GM12865 (cell line): ENCODE results near the gene SLC19A3.
"Not testable (repeated sequence)": the region's sequence is repeated elsewhere in the genome, so short reads cannot be mapped to it uniquely, and the experiment has no call there.

Source experiments
- DNase-seq: peaks from one replicate; pipeline ENCODE4 v3.0.0; 2010; ENCODE audit warnings: low read depth
- H3K4me3 ChIP-seq: 2 replicates; pipeline ENCODE4 v1.5.1; 2011; ENCODE audit warnings: mild to moderate bottlenecking, low read depth, low read length, control low read depth
- CTCF ChIP-seq: IDR thresholded peaks from 2 replicates; pipeline ENCODE4 v1.5.1; 2011; ENCODE audit warnings: low read length, control low read depth, low read depth, inconsistent platforms; ENCODE audit not compliant: insufficient read depth; ENCODE audit errors: missing control alignments

SLC19A3 gene

DNA sequence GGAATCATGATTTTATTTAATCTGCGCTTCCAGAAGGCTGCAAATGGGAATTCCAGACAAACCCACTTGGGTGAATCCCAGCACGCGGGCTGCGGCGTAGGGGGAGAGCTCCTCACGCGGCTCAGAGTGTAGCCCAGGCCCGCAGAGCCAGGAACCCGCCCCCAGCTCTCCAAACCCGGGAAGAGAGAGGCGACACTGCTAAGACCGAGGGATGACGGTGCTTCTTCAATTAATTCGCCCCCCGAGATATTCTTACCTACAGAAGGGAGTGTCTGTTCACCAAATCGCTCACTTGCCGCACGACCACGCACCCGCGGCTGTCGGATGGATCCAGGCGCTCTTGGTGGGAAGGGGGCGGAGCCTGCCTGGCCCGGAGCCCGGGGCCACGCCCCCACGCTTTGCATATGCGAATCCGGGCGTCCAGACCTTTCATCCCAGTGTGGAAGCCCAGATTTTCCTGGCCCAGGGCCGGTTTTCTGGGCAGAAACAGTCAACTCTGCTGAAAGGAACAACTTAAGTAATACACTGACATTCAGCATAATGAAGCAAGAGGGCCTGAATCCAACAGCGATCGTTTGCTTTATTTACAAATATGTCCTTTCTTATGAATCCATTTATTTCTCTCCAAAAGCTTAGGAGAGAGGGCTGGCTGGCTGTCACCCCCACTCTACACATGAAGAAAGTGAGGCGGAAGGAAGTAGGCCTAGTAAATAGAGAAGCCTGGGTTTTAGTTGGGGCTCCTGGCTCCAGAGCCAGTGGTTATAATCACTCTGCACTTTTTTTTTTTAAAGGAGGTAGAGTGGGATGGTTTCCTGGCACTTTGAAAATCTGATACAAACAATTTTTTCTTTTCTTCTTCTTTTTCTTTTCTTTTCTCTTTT lies at the start of gene SLC19A3:
Gene SLC19A3, minus strand, starts transcription at position 342 of the 881 bp plus-strand sequence. CDS start 15,710 bp downstream, outside the sequence.
- no peak for TF ChIP-seq CTCF
- DNase-seq = peak; percentile 4
- no peak within 1 kb of the TSS for H3K4me3 ChIP-seq

DNA sequence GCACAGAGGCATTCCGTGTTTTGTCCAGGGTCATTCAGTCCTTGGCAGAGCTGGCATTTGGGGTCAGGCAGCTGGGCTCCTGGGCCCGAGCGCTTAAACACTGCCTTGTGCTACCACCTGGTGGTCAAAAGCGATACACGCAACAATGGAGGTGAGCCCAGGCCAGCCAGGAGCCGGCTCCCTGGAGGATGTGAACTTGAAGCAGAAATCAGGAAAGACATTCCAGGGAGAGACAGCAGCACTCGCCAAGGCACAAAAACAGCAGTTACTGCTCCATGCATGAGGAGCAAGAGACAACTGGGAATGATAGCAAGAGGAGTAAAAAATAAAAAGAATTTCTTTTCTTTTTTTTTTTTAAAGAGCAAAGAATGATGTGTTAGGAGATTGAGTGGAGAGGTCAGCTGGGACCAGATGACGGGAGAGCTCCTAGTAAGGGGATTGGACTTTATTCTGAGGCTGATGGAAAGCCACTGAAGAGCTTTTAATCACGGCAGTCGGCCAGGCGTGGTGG lies 48.6 kb upstream of the SLC19A3 start:
- peak; percentile 72 for TF ChIP-seq CTCF
- peak; percentile 74 for DNase-seq
- no peak overlapping the region for H3K4me3 ChIP-seq

DNA sequence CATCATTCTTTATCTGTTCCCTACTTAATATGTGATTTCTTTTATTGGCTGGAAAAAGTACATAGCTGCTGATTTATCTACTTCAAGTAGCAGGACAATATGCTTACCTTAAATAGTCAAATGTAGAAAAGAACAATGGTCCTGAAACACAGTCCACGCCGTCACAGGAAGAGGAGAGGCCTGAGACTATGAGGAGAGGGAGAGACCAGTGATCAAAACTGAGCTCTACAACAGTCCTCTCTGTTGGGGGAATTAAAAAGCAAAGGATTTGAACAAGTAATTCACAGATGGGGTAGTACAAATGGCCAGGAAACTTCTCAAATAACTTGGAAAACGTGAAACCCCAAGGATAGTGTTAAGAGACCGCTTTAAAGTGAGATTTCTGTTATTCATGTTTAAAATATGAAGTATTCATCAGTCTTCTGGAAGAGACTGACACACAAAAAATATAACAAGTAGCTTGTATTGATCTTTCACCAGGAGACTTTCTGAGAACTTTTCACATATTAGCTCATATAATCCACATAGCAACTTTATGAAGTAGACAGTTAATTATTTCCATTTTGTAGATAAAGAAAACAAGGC lies 48.1 kb upstream of the SLC19A3 start:
- TF ChIP-seq CTCF = no peak
- DNase-seq = no peak
- no peak overlapping the region for H3K4me3 ChIP-seq

DNA sequence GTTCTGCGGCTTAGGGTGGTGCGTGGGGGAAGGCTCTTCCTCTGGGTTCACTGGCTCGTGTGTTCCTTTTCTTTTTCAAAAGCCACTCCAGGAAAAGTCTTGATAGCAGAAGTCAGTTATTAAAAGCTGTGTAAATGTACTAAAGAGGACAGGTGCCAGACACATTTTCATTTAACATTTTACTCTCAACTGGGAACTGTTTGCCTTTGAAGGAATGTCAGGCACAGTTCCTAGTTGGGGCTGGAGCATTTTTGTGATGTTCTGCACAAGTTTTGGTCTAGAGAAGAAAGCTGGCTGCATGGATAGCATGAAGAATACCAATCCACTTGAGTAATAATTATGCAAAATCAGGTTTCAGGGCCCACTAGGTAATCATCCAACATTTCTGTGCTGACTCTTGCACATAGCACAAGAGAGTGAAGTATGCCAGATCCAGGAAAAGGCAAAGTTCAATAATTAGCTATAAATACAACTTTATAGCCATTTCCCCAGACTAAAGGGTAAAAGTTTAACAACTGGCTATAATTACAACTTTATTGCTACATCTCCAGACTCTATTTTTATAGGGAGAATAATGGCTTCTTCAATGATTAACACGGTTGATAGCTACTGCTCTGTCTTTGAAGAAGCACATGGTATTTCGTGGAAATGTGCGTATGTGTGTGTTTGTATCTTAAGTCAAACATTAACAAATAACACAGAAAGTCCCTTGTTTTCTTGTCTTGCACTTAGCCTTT lies 44.1 kb upstream of the SLC19A3 start:
- no peak for DNase-seq
- TF ChIP-seq CTCF = no peak
- H3K4me3 ChIP-seq = no peak overlapping the region

DNA sequence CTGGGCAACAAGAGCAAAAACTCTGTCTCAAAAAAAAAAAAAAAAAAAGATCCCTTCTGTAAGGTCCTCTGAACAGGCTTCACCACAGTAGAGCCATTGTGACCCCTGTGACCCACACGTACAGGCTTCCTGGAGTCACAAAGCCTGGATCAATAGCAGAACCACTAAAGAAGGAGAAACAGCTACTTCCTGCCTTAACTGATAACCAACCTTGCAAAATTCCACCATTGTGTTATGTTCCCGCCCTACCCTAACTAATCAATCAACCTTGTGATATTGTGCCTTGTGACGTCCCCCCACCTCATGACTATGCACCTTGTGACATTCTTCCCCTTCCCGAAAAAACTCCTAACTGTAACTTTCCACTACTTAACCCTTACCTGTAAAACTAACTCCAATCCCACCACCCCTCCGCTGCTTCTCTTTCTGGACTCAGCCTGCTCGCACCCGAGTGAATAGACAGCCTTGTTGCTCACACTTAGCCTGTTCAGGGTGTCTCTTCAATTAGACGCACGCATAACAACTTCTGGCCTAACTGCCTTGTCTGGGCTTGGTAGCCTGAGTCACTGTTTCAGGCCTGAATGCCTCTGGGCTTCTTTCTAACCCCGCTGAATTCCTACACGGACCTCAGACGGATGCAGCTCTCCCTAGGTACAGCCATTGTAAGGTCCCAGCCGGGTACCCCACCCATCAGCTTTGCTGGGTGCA lies 41.7 kb upstream of the SLC19A3 start:
- H3K4me3 ChIP-seq = no peak overlapping the region
- no peak for DNase-seq
- TF ChIP-seq CTCF = no peak

DNA sequence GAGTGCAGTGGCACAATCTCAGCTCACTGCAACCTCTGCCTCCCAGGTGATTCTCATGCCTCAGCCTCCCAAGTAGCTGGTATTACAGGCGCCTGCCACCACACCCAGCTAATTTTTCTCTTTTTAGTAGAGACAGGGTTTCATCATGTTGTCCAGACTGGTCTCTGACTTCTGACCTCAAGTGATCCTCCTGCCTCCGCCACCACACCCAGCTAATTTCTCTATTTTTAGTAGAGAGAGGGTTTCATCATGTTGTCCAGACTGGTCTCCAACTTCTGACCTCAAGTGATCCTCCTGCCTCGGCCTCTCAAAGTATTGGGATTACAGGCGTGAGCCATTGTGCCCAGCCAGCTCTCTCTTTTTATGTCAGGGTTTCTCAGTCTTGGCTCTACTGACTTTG lies 38.4 kb upstream of the SLC19A3 start:
- DNase-seq, H3K4me3 ChIP-seq: not testable (repeated sequence)
